Endothelial cell (in vitro differentiated cells): ENCODE measurements around the gene TWNK. TPM values are rescaled to one million over a fixed set of nuclear protein-coding genes. Genes with fewer than 3 reads are reported as not detected.
A peak's percentile ranks its signal among the peaks of the same experiment; 100 is the strongest.

ENCODE experiments used
- DNase-seq: peaks from one replicate; pipeline ENCODE4 v3.0.0; 2021; ENCODE audit warnings: low spot score
- H3K27ac Mint-ChIP-seq: one replicate; pipeline ENCODE4 v1.8.0; 2021; ENCODE audit warnings: mixed read lengths, inconsistent platforms; ENCODE audit not compliant: unreplicated experiment
- H3K27me3 Mint-ChIP-seq: one replicate; pipeline ENCODE4 v1.8.0; 2021; ENCODE audit warnings: mild to moderate bottlenecking, moderate library complexity, mixed read lengths, inconsistent platforms; ENCODE audit not compliant: unreplicated experiment
- H3K36me3 Mint-ChIP-seq: one replicate; pipeline ENCODE4 v1.8.0; 2021; ENCODE audit warnings: mild to moderate bottlenecking, low read depth, mixed read lengths, inconsistent platforms; ENCODE audit not compliant: unreplicated experiment
- H3K4me1 Mint-ChIP-seq: one replicate; pipeline ENCODE4 v1.8.0; 2021; ENCODE audit warnings: mild to moderate bottlenecking, mixed read lengths, inconsistent platforms; ENCODE audit not compliant: unreplicated experiment
- H3K4me3 Mint-ChIP-seq: one replicate; pipeline ENCODE4 v1.8.0; 2021; ENCODE audit warnings: mild to moderate bottlenecking, mixed read lengths, inconsistent platforms; ENCODE audit not compliant: unreplicated experiment
- H3K9me3 Mint-ChIP-seq: one replicate; pipeline ENCODE4 v1.8.0; 2021; ENCODE audit warnings: mixed read lengths, inconsistent platforms; ENCODE audit not compliant: unreplicated experiment
- total RNA-seq: library from RNA; stranded (reverse); fragmentation: NEBNext Ultra II Directional; extraction: Animal tissue kit (Norgen Biotek cat#: 25700); gene quantifications from one replicate; pipeline ENCODE4 v1.2.1, GENCODE V29; 2021; ENCODE audit not compliant: unreplicated experiment
- TF ChIP-seq, protein P1 (sequence below): fragments of 200-600 bp; sonication (generic); IDR thresholded peaks from one replicate; pipeline ENCODE4 v1.5.0; 2021; ENCODE audit warnings: antibody characterized with exemption; ENCODE audit not compliant: unreplicated experiment

Gene TWNK
- total RNA-seq, 1 donor from 2014 or later = 10.5 TPM

DNA sequence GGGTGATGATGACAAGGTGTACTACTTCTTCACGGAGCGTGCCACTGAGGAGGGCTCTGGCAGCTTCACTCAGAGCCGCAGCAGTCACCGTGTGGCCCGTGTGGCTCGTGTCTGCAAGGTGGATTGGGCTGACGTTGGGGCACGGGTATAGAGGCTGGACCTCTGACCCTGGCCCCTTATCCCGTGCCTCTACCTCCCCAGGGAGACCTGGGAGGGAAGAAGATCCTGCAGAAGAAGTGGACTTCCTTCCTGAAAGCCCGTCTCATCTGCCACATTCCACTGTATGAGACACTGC is 8.5 kb upstream of the TWNK start:
- no peak overlapping the region for H3K27ac Mint-ChIP-seq
- no peaks in the 10 kb centered on the region for H3K4me1 Mint-ChIP-seq
- TF ChIP-seq, protein P1, sequence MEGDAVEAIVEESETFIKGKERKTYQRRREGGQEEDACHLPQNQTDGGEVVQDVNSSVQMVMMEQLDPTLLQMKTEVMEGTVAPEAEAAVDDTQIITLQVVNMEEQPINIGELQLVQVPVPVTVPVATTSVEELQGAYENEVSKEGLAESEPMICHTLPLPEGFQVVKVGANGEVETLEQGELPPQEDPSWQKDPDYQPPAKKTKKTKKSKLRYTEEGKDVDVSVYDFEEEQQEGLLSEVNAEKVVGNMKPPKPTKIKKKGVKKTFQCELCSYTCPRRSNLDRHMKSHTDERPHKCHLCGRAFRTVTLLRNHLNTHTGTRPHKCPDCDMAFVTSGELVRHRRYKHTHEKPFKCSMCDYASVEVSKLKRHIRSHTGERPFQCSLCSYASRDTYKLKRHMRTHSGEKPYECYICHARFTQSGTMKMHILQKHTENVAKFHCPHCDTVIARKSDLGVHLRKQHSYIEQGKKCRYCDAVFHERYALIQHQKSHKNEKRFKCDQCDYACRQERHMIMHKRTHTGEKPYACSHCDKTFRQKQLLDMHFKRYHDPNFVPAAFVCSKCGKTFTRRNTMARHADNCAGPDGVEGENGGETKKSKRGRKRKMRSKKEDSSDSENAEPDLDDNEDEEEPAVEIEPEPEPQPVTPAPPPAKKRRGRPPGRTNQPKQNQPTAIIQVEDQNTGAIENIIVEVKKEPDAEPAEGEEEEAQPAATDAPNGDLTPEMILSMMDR = no peak
- H3K9me3 Mint-ChIP-seq = no peaks in the 10 kb centered on the region
- no peak for DNase-seq
- peaks cover 24% of the 10 kb centered on the region for H3K36me3 Mint-ChIP-seq
- peak overlapping the region; percentile 57 for H3K4me3 Mint-ChIP-seq
- peaks cover 8% of the 10 kb centered on the region for H3K27me3 Mint-ChIP-seq

DNA sequence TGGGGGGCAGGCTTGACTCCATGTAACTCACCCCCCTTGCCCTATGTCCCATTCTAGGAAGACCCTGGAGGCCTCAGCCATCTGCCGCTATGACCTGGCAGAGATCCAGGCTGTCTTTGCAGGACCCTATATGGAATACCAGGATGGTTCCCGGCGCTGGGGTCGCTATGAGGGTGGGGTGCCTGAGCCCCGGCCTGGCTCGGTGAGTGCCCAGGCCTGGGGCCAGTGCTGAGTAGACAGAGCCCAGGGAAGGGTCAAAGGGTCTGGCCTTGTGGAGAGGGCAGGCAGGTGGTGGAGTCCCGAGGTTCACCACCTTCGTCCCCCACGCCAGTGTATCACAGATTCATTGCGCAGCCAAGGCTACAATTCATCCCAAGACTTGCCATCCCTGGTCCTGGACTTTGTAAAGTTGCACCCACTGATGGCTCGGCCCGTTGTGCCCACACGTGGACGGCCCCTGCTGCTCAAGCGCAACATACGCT is 7.5 kb upstream of the TWNK start:
- no peaks in the 10 kb centered on the region for H3K4me1 Mint-ChIP-seq
- H3K27ac Mint-ChIP-seq = no peak overlapping the region
- peaks cover 24% of the 10 kb centered on the region for H3K36me3 Mint-ChIP-seq
- TF ChIP-seq, protein P1 = no peak
- no peak for DNase-seq
- no peaks in the 10 kb centered on the region for H3K9me3 Mint-ChIP-seq
- no peak overlapping the region for H3K4me3 Mint-ChIP-seq
- peaks cover 11% of the 10 kb centered on the region for H3K27me3 Mint-ChIP-seq

DNA sequence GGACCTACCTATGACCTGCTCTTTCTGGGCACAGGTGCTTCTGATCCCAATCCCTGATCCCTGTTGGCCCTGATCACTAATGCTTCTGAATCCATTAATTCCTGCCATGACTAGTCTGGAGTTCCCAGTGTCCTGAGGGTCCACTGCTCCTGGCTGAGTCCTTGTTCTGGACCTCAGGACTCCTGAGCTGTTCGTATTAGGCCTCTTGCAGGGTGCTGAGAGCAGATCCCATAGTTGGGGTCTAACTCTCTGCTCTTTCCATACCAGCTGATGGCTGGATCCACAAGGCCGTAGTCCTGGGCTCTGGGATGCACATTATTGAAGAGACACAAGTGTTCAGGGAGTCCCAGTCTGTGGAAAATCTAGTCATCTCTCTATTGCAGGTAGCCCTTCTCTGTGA is 7.0 kb upstream of the TWNK start:
- Mint-ChIP-seq H3K4me3 (no peak overlapping the region), H3K4me1 (no peaks in the 10 kb centered on the region), H3K9me3 (no peaks in the 10 kb centered on the region), H3K27ac (no peak overlapping the region), H3K27me3 (peaks cover 11% of the 10 kb centered on the region), H3K36me3 (peaks cover 24% of the 10 kb centered on the region)
- TF ChIP-seq, protein P1 = no peak
- DNase-seq = no peak

DNA sequence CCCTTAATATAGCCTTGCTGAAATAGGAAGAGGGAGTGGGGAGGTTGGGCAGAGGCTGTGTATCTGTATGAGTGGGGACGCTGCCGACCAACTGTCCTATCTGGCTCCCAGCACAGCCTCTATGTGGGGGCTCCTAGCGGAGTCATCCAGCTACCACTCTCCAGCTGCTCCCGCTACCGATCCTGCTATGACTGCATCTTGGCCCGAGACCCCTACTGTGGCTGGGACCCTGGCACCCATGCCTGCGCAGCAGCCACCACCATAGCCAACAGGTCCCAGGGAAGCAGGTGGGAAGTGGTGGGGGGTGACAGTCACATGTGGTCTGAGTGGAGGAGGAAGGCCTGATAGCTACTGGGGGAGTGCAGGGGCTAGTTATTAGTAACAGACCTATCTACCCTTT is 6.6 kb upstream of the TWNK start:
- no peak overlapping the region for H3K4me3 Mint-ChIP-seq
- H3K27ac Mint-ChIP-seq = no peak overlapping the region
- H3K4me1 Mint-ChIP-seq = no peaks in the 10 kb centered on the region
- DNase-seq = no peak
- peaks cover 11% of the 10 kb centered on the region for H3K27me3 Mint-ChIP-seq
- H3K36me3 Mint-ChIP-seq = peaks cover 28% of the 10 kb centered on the region
- H3K9me3 Mint-ChIP-seq = no peaks in the 10 kb centered on the region
- TF ChIP-seq, protein P1 = no peak

GRCh38 chr10:100981178-100981772 is 6.1 kb upstream of the TWNK start:
- Mint-ChIP-seq H3K4me3 (no peak overlapping the region), H3K27me3 (peaks cover 11% of the 10 kb centered on the region), H3K4me1 (no peaks in the 10 kb centered on the region), H3K27ac (no peak overlapping the region), H3K36me3 (peaks cover 29% of the 10 kb centered on the region), H3K9me3 (no peaks in the 10 kb centered on the region)
- no peak for DNase-seq
- TF ChIP-seq, protein P1 = no peak
